GM20431 (cell line): ENCODE data around the gene CRKL.
"Not testable (repeated sequence)": the region's sequence is repeated elsewhere in the genome, so short reads cannot be mapped to it uniquely, and the experiment has no call there.

Experiments
- in situ Hi-C: fragments of 300-500 bp; cut with MseI, MboI; formaldehyde crosslinking; loops from one replicate; pipeline ENCODE4 v1.15.0; 2020; ENCODE audit warnings: low sequenced_read_pairs; ENCODE audit not compliant: unreplicated experiment

The CRKL gene

GRCh38 chr22:20916916-20917810 is at the start of gene CRKL:
Gene CRKL, plus strand, starts transcription at chr22:20917407. Its CDS starts 528 bp downstream, at chr22:20917935.
- in situ Hi-C loops: no loop called here

DNA sequence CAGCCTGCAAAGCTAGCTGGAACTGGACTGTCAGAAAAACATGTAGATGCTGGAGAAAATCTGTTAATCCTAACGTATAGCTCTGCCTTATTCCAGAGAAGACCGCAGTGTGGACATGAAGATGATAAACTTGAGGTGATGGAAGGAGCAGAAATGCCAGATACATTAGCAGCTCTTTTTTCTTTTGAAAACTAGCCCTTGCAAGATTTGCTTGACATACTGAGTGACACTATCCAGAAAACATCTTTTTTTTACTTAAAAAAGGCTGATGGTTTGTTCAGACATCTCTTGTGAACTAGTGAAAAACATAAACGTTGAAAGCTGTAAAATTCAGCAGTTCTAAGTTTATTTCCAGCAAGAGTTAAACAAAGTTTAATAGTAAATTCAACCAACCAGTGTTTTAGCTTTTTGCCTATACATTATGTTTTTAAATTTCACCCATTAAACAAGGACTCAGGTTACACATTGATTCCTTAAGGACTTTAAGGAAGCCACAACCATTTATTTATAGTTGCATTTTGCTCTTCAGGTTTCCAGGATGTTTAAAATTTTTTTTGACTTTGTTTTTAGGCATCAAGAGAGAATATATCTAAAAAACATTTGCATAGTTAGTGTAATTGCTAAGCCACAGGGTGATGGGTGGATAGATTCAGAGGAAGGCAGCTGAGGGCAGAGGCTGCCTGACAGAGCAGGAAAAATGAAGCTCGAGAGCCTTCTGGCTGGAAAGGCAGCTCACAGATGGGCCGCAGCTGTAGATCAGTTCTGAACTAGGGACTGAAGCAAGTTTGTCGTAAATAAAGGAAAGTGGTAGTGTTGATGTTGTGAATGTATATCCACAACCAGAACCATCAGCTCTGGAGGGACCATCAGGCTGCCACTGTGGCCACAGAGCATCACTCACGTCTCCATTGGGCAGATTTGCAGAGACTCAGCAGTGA is 48.9 kb upstream of the CRKL start:
- in situ Hi-C loops: no loop called here

- in situ Hi-C loops: no loop called here
These were observed 48.0 kb upstream of the CRKL start for GRCh38 chr22:20869234-20869633.

DNA sequence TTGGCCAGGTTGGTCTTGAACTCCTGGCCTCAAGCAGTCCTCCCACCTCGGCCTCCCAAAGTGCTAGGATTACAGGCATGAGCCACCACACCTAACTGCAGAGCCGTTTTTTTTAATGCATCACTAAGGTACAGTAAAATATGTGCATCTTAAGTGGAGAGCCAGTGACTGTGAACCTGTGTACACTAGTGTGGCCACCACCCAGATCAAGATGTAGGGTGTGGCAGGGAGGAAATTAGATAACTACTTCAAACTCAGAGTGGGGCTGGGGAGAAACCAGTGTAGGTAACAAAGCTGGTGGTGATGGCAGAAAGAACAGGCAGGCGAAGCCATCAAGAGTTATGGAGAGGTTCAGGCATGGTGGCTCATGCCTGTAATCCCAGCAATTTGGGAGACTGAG is 44.0 kb upstream of the CRKL start:
- in situ Hi-C loops: no loop called here

GRCh38 chr22:20875296-20875695 is 41.9 kb upstream of the CRKL start:
- in situ Hi-C loops: no loop called here

DNA sequence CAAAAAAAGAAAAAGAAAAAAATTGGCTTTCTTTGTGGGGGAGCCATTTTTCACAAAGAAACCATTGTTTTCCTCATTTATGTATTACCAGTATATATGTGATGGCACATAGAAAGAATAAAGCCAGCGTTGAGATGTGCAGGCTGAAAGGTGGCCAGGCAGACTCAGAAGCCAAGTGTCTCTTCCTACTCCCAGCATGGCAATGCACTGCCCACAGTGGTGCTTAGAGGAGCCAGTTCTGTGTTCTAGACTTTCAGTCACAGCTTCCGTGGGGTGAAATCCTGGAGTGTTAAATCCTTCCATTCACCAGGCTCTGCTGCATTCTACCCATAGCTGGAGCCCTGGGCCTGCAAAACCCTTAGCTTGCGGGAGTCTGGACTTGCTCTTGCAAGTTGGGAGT is 39.5 kb upstream of the CRKL start:
- in situ Hi-C loops: no loop called here

DNA sequence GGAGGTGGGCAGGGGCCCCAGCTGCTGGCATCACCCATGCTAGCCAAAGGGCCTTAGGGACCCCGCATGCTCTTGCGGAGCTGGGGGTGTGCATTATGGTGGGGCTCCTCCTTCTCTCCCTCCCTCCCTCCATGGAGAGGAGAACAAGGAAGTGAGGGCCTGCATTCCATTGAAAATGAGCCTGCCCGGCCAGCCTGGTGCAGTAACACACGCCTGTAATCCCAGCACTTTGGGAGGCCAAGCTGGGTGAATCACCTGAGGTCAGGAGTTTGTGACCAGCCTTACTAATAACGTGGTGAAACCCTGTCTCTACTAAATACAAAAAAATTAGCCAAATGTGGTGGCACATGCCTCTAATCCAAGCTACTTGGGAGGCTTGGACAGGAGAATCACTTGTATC is 36.0 kb upstream of the CRKL start:
- in situ Hi-C loops: no loop called here

DNA sequence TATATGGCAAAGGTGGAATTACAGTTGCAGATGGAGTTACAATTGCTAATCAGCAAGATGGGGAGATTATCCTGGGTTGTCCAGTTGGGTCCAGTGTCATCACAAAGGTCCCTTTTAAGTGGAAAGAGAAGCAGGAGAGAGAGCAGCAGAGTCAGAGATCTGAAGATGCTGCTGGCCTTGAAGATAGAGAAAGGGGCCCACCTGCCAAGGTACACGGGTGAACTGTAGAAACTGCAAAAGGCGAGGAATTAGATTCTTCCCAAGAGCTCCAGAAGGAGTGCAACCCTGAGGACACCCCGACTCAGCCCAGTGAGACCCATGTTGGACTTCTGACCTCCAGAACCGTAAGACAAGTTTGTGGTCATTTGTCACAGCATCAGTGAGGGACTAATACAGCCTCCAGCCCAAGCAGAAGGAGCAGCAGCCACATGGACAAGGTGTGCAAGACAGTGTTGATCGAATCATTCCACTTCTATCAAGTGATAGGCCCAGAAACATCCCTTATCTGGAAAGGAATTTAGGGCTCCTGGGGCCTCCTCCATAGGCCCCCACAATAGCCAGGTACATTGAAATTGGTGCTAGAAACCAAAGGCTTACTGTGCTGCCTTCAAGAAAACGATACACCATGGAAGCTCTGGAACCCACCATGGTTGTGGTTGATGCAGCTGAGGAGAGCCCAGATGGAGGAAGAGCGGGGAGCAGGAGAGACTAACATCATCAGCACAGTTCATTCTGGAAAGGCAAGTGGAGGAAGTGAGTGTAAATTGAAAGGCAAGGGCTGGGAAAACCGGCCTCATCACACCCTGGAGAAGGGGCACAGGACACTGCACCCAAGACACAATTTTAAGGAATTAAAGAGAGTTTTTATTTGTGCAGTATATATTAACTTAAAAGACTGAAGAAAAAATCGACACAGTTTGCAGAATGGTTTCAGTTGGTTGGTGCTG is 35.1 kb upstream of the CRKL start:
- in situ Hi-C loops: no loop called here

DNA sequence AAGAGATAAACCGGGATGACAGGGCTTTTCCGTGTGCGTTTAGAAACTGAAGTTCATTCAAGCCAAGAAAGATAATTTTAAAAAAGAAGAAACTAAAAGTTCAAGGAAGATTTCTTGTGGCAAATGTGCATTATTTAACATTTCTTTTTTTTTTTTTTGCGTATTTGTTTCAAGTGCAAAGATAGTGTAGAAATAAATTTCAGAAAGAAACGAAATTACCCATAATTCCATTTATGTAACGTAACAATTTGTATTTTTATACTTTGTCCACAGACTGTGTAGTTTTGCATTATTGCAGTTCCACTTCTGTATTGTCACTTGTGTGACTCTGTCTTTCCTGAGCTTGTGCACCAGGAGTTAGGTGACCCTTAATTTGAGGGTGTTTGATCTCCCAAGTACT is 34.4 kb upstream of the CRKL start:
- in situ Hi-C loops: no loop called here

DNA sequence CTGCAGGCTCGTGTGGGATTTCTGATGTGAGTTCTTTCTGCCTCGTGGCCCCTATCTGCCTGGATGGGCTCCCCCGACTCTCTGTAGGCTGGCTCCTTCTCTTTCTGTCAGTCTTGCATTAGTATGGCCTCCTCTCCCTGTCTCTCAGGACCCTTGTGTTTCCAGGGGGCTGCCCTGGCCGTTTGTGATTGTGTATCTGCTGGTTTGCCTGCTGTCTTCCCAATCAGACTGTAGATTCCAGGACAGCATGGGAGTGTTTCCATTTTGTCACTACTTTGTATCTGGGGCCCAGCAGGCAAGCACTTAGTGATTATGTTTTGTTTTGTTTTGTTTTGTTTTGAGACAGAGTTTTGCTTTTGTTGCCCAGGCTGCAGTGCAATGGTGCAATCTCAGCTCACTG is 32.8 kb upstream of the CRKL start:
- in situ Hi-C loops: no loop called here

- in situ Hi-C loops: no loop called here
These were observed 32.1 kb upstream of the CRKL start for GRCh38 chr22:20885017-20885556.

DNA sequence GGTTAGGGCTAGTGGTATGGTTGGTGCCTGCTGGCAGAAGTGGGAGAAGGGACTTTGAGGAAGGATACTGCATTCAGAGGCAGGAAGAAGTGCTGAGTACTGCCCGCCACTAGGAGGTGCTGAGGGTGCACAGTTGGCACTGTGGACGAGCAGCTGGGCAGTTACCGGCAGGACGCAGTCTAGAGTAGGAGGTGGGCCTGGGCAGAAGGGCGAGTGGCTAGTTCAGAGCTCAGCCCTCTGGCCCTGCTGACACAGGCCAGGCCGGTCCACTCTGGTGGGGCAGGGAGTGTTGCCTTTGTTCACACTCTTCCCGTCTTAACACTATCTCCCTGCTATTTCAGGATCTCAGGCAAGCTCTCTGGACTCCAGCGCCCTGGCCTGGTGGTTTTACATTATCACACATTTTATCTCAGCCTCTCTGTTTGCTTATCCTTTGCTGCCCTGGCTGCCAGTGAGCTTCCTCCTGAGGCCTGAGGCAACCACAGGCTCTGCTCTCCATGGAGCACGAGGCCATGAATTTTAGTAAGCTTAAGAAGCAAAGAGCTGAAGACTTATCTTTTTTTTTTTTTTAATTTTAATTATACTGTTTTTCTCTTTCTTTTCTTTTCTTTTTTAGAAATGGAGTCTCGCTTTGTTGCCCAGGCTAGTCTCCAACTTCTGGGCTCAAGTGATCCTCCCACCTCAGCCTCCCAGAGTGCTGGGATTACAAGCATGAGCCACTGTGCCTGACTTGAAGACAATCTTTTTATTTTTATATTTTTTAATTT is 31.5 kb upstream of the CRKL start:
- in situ Hi-C loops: no loop called here

- in situ Hi-C loops: no loop called here
These were observed 29.8 kb upstream of the CRKL start for GRCh38 chr22:20887375-20887774.

GRCh38 chr22:20889025-20889704 is 28.0 kb upstream of the CRKL start:
- in situ Hi-C loops: no loop called here

DNA sequence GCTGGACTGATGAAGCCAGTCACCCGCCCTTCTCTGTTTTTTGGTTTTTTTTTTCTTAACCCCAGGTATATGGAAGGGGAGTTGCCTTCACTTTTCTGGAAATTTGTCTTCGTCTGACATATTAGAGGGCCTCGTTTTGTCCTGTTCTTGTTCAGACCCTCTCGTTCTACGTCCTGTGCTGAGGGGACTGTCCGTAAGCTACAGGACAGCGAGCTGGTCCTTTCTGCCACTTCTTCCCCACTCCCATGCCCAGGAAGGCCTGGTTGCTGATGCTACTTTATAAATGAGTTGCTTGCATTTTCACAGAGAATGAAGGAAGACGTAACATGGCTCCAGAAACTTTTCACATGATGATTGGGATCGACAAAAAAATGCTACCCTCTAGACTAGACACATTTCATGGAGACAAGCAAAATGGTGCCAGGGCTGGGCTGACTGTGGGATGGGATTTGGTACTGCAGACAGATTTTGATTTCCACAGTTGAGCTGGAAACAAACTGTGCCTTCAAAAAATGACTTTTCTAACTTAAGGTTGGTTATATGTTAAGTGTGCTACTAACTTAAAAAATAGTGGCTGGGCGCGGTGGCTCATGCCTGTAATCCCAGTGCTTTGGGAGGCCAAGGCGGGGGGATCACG is 27.2 kb upstream of the CRKL start:
- in situ Hi-C loops: no loop called here

GRCh38 chr22:20890975-20891374 is 26.2 kb upstream of the CRKL start:
- in situ Hi-C loops: no loop called here

GRCh38 chr22:20897737-20898136 is 19.5 kb upstream of the CRKL start:
- in situ Hi-C loops: not testable (repeated sequence)

DNA sequence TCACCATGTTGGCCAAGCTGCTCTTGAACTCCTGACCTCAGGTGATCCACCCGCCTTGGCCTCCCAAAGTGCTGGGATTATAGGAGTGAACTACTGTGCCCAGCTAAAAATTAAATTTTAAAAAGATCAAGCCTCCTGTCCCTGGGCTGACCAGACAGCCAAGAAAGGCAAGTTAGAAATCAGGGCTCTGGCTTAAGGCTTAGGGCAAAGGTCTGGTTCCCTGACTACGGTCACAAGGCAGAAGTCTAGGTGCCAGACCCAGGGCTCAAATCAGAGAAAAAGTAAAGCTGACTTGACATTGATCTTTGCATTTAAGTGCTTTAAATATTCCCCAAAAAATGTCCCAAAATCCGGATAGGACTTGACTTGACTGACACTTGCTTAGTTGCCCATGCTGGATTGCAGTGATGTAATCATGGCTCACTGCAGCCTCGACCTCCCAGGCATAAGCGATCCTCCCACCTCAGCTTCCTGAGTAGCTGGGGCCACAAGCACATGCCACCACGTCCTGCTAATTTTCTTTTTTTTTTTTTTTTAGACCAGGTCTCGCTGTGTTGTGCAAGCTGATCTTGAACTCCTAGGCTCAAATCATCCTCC is 17.3 kb upstream of the CRKL start:
- in situ Hi-C loops: no loop called here
